ENCODE measurements around the gene CCT3.

Gene CCT3

GRCh38 chr1:156320560-156320959 is 17.5 kb downstream of the CCT3 start:
- DNase-seq (ENCODE audit: low spot score) = no peak

GRCh38 chr1:156319664-156320063 is 18.4 kb downstream of the CCT3 start:
- DNase-seq (ENCODE audit: low spot score) = no peak

- DNase-seq (ENCODE audit: low spot score) = no peak
Measured at GRCh38 chr1:156316909-156317308, 21.2 kb downstream of the CCT3 start.

GRCh38 chr1:156310962-156311361 is 27.1 kb downstream of the CCT3 start:
- no peak for DNase-seq (ENCODE audit: low spot score)

GRCh38 chr1:156308078-156308477 is 30.0 kb downstream of the CCT3 start:
- DNase-seq (ENCODE audit: low spot score) = no peak

- DNase-seq (ENCODE audit: low spot score) = no peak
Measured at GRCh38 chr1:156305215-156305614, 32.9 kb downstream of the CCT3 start.

- no peak for DNase-seq (ENCODE audit: low spot score)
Measured at GRCh38 chr1:156303241-156303640, 34.9 kb downstream of the CCT3 start.

- no peak for DNase-seq (ENCODE audit: low spot score)
Measured at GRCh38 chr1:156298852-156299357, 39.2 kb downstream of the CCT3 start, which contains the start of gene VHLL. Gene VHLL (minus strand): TSS chr1:156299307. CDS start chr1:156299189, 118 bp downstream.

- peak; percentile 77 for DNase-seq (ENCODE audit: low spot score)
Measured at GRCh38 chr1:156295391-156295947, 42.6 kb downstream of the CCT3 start, which contains the start of gene GLMP. Gene GLMP (minus strand): TSS chr1:156295679. CDS start chr1:156295645, 34 bp downstream.

- no peak for DNase-seq (ENCODE audit: low spot score)
Measured at GRCh38 chr1:156293895-156294294, 44.2 kb downstream of the CCT3 start.

- no peak for DNase-seq (ENCODE audit: low spot score)
Measured at GRCh38 chr1:156293098-156293434, 45.0 kb downstream of the CCT3 start.

- peak; percentile 94 for DNase-seq (ENCODE audit: low spot score)
Measured at GRCh38 chr1:156291226-156292061, 46.6 kb downstream of the CCT3 start.

- no peak for DNase-seq (ENCODE audit: low spot score)
Measured at GRCh38 chr1:156289857-156290256, 48.2 kb downstream of the CCT3 start.

GRCh38 chr1:156286061-156286460 is 52.0 kb downstream of the CCT3 start:
- DNase-seq (ENCODE audit: low spot score) = no peak

- no peak for DNase-seq (ENCODE audit: low spot score)
Measured at GRCh38 chr1:156285437-156285836, 52.7 kb downstream of the CCT3 start.

GRCh38 chr1:156284757-156285156 is 53.3 kb downstream of the CCT3 start:
- no peak for DNase-seq (ENCODE audit: low spot score)

GRCh38 chr1:156284112-156284511 is 54.0 kb downstream of the CCT3 start, which contains the start of gene TMEM79:
Gene TMEM79 (plus strand): TSS chr1:156284325. CDS start chr1:156285227, 902 bp downstream.
- no peak for DNase-seq (ENCODE audit: low spot score)

- DNase-seq (ENCODE audit: low spot score) = no peak
Measured at GRCh38 chr1:156283521-156283920, 54.6 kb downstream of the CCT3 start.

GRCh38 chr1:156282479-156283222 is 55.4 kb downstream of the CCT3 start, which contains the start of gene SMG5:
Gene SMG5 (minus strand): TSS chr1:156282825. CDS start chr1:156282680, 145 bp downstream.
- DNase-seq (ENCODE audit: low spot score) = peak; percentile 94

- DNase-seq (ENCODE audit: low spot score) = no peak
Measured at GRCh38 chr1:156281693-156282478, 56.2 kb downstream of the CCT3 start.

GRCh38 chr1:156281281-156281680 is 56.8 kb downstream of the CCT3 start:
- no peak for DNase-seq (ENCODE audit: low spot score)

- DNase-seq (ENCODE audit: low spot score) = no peak
Measured at GRCh38 chr1:156279837-156280236, 58.3 kb downstream of the CCT3 start.
